ENCODE data around the gene HSD3B7.

- TF ChIP-seq ZFP3 (CRISPR knock-in tag; IDR thresholded peaks at IDR 0.05): no peak
- TF ChIP-seq ZC3H10 (CRISPR knock-in tag; IDR thresholded peaks at IDR 0.05): no peak
- TF ChIP-seq TOX (CRISPR knock-in tag; IDR thresholded peaks at IDR 0.05; ENCODE audit: borderline replicate concordance): no peak
- TF ChIP-seq ZNF8 (CRISPR knock-in tag; IDR thresholded peaks at IDR 0.05): no peak
- TF ChIP-seq, protein P1, sequence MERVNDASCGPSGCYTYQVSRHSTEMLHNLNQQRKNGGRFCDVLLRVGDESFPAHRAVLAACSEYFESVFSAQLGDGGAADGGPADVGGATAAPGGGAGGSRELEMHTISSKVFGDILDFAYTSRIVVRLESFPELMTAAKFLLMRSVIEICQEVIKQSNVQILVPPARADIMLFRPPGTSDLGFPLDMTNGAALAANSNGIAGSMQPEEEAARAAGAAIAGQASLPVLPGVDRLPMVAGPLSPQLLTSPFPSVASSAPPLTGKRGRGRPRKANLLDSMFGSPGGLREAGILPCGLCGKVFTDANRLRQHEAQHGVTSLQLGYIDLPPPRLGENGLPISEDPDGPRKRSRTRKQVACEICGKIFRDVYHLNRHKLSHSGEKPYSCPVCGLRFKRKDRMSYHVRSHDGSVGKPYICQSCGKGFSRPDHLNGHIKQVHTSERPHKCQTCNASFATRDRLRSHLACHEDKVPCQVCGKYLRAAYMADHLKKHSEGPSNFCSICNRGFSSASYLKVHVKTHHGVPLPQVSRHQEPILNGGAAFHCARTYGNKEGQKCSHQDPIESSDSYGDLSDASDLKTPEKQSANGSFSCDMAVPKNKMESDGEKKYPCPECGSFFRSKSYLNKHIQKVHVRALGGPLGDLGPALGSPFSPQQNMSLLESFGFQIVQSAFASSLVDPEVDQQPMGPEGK (CRISPR knock-in tag; IDR thresholded peaks at IDR 0.05; ENCODE audit: borderline replicate concordance): no peak
- TF ChIP-seq ZFP30 (CRISPR knock-in tag; IDR thresholded peaks at IDR 0.05): no peak
- no peak for TF ChIP-seq TCF4 (CRISPR knock-in tag; IDR thresholded peaks at IDR 0.05; ENCODE audit: borderline replicate concordance)
These were observed 43.2 kb upstream of the HSD3B7 start for GRCh38 chr16:30941600-30942425.

All from SK-N-SH treated with all-trans-retinoic acid at 6 μM for 48 hours (cell line).